ENCODE results near the gene ZG16B.

ZG16B gene

DNA sequence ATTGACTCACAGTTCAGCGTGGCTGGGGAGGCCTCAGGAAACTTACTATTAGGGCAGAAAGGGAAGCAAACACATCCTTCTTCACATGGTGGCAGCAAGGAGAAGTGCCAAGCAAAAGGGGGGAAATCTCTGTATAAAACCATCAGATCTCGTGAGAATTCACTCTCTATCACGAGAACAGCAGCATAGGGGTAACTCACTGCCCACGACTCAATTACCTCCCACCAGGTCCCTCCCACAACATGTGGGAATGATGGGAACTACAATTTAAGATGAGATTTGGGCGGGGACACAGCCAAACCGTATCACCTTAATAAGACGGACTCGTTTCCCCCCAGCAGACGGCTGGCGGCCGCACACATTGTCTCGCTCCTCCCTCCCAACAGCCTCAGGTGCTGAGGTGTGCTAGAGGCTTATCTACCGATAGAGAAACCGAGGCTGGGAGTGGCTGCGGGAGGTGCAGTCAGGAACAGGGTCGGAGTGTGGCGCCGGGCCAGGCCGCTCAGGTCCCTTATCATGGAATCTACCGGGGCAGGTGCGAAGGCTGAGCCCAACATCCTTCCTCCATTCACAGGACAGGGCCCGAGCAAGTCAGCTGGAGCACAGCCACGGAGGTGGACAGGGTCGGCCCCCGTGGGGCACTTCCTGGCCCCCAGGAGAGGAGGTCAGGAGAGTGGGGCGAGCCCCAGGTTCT, 4.9 kb upstream of the ZG16B start:
- DNase-seq (ENCODE audit: low spot score), result no peak

DNA sequence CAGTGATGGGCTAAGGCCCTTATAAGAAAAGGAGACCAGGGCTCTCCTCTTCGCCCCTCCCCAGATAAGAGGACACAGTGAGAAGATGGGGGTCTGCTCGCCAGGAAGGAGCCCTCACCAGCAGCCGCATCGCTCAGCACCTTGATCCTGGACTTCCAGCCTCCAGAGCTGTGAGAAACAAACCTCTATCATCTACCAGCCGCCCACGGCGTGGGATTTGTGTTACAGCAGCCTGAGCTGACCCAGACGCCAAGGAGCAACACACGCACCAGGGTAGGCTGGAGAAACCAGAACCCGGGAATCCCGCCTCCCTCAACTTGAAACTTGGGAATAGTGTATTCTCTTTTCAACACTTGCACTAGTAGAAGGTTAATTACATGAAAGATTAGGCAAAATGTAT, 4.2 kb upstream of the ZG16B start:
- DNase-seq (ENCODE audit: low spot score), result no peak

DNA sequence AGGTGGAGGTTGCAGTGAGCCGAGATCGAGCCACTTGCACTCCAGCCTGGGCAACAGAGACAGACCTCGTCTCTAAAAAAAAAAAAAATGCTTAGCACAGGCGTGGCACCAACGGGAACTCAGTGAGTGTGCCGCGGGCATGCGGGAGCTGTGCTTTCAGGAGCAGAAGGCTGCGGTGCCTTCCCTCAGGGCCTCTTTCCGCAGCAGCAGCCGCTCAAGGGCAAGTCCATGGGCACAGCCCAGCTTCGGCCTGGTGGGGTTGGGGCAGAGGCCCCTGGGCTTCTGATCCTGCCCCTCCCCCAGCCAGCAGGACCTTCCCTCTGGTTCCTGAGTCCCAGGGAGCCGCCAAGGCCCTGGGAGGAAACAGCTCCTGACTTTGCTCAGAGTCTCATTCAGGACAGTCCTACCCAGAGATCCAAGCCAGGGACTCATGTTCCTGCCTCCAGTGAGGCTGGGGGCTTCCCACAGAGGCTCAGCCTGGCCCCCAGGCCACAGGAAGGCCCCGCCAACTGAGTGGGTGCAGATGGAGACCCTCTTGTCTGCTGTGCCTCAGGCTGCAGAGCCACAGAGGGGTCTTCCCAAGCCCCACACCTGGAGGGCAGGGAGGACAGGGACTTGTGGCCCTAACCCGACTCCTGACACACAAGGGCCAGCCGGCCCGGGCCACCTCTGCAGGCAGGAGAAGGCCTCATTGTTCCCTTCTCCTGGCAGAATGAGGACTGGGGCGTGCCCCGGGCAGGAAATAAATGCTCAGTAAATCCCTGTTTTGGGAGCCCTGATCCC, 3.3 kb upstream of the ZG16B start:
- no peak for DNase-seq (ENCODE audit: low spot score)

DNA sequence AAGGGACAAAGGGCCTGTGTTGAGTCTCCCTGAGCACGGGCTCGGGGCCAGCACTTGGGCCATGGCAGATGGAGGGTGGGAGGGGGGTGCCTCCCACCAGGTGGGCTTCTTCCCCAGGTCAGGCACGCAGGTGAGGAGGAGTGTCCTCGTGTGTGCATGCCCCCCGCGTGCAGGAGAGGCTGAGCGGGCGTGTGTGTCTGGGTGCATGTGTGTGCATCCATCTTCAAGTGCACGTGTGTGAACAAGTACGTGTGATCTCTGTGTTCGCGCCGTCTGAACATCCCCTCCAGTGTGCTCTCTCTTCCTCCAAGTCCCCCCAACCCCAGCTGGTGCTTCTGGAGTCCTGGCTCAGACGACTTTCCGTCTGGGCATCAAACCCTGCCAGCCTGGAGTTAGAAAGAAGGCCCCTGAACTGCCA, 2.7 kb upstream of the ZG16B start:
- DNase-seq (ENCODE audit: low spot score), result no peak

DNA sequence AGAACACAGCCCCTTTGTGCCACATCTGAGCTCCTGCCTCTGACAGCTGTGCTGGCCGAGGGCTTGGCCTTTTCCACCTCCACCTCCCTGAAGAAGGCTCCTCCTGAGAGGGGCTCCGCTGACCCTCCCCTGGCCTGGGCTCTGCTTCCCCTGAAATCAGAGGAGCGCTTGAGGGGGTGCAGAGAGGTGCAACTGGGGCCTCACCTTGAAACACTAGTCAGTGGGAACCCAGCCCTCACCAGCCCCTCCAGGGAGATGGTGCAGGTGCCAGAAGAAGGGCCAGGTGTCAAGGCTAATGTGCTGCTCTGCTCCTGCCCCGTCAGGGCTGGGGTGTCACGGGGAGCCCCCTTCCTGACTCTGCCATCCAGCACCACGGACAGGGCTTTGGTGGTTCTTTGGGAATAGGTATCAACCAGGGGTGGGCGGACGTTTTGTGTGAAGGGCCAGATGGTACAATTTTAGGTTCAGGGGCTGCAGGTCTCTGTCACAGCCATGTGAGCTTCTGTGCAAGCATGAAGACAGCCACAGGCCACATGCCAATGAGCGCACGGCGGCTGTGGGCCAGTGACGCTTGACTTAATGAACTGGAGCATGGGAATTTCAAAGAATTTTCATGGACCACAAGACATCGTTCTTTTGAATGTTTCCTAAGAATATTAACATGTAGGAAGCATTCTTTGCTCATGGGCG, 2.1 kb upstream of the ZG16B start:
- DNase-seq (ENCODE audit: low spot score), result no peak

DNA sequence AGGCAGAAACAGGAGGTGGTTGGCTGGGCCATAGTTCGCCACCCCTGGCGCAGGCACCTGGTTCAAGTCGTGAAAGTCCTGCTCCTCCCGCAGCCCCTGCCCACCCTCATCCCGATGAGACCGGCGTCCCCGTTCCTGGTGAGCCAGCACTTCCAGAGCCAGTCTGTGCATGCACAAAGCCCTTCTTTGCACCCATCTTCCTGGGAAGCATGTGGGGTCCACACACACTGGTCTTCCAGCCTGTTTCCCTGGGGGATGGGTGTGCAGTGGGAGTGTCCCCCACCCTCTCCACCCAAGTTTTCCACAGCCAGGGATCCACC, 1.6 kb upstream of the ZG16B start:
- DNase-seq (ENCODE audit: low spot score), result no peak

DNA sequence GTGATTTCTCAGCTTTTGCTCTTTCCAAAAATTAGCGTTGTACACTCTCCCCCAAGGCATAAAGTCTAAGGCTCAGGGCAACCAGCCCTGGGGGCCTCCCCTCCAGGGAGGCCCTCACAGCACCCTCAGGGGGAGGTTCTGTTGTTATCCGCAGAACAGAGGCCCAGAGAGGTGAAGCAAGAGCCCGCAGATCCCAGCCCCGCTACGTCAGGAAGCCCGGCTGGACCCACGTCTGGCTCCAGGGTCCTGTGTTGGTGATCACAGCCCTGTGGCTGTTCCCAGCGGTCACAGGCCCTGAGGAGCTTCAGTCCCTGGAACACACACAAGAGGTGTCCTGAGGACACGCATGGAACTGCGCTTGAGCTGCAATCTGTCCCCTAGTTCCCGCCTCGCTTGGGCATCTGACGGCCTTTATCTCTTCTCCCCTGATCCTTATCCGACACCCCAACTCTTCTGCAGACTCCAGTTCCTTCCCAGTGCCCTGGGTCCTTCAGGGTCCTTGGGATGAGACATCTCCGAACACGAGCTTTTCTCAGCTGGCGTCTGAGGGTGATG, 1.1 kb upstream of the ZG16B start:
- DNase-seq (ENCODE audit: low spot score), result no peak

DNA sequence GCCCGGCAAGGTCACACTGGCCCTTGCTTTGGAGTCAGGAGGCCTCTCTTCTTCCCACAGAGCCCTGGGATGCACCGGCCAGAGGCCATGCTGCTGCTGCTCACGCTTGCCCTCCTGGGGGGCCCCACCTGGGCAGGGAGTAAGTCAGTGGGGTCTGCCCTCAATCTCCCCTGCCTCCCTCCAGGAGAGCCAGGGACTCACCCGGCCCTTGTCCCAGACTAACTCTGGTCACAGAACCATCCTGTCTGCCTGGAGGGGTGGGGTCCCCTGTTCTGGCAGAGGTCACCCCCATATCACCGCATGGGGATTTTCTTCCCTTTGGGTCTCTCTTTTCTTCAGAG, 222 bp downstream of the ZG16B start:
- DNase-seq (ENCODE audit: low spot score), result no peak

DNA sequence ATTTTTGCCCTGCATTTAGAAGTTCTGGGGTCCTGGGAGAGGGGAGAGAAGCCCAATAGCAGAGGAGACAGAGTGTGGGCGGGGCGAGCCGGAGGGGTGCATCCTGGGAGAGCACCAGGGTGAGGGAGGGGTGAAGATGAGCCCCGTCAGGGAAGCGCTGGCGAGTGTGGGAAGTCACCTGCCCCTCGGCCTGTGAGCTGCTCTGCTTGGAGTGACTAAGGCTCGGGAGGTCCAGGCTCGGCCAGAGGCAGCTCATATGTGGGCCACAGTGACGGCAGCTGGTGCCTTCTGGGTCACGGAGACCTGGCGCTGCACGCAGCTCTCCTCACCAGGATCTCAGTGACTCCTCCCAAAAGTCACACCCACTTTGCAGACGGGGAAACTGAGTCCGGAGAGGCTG, 1.1 kb downstream of the ZG16B start:
- DNase-seq (ENCODE audit: low spot score), result no peak

DNA sequence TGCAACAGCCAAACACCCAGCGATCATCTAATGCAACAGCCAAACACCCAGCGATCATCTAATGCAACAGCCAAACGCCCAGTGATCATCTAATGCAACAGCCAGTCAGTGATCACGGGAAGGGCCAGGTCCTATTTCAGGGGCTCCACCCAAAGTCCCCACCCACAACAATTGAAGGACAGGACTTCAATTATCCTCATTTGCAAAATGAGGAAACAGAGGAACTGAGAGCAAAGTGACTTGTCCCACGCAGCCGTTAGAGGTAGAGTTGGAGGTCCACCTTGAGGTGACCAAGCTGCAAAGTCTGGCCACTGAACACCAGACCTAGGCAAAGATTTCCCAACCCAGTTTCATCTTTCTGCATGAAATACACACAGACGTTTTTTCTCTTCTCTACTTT, 3.7 kb downstream of the ZG16B start:
- no peak for DNase-seq (ENCODE audit: low spot score)

DNA sequence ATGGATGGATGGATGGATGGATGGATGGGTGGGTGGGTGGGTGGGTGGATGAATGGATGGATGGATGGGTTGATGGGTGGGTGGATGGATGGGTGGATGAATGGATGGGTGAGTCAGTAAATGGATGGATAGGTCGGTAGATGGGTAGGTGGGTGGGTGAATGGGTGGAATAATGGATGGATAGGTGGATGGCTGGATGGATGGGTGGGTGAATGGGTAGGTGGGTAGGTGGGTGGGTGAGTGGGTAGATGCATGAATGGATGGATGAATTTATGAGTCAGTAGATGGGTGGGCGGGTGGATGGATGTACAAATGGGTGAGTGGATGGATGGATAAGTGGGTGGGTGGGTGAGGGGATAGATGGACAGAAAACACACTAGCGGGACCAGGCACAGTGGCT, 4.9 kb downstream of the ZG16B start:
- no peak for DNase-seq (ENCODE audit: low spot score)

DNA sequence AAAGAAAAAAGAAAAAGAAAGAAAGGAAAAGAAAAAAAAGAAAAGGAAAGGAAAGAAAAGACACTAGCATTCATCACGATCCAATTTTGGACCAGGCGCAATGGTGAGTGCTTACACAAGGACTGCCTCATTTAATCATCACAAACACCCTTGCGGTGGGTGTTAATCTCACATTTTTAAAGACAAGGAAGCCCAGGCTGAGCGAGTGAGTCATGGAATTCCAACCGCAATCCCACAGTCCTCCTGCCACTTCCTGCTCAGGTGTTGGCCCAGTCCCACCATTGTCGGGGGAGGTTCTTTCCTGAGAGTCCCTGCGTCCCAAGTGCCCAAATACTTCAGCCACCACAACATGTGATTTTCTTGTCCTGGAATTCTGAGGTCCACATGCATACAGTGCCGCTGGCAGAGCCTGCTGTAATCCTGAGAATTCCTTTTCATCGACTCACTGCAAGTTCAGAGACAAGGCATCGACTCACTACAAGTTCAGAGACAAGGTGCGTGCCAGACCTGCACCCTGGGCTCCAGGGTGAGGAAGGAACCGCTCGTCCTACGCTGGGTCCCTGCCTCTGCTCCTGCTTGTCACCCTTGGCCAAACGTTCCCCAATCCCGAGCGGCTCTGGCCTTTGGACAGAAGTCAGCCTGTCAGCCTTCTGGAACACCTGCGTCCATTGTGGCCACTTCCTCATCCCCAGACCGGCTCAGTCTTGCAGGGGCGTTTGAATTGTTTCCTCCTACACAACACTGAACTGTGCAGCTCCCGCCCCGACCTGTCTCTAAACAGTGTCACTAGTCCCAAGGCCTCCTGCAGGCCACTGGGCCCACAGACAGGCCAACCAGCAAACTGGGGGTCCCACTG, 5.8 kb downstream of the ZG16B start:
- DNase-seq (ENCODE audit: low spot score), result peak; percentile 94

DNA sequence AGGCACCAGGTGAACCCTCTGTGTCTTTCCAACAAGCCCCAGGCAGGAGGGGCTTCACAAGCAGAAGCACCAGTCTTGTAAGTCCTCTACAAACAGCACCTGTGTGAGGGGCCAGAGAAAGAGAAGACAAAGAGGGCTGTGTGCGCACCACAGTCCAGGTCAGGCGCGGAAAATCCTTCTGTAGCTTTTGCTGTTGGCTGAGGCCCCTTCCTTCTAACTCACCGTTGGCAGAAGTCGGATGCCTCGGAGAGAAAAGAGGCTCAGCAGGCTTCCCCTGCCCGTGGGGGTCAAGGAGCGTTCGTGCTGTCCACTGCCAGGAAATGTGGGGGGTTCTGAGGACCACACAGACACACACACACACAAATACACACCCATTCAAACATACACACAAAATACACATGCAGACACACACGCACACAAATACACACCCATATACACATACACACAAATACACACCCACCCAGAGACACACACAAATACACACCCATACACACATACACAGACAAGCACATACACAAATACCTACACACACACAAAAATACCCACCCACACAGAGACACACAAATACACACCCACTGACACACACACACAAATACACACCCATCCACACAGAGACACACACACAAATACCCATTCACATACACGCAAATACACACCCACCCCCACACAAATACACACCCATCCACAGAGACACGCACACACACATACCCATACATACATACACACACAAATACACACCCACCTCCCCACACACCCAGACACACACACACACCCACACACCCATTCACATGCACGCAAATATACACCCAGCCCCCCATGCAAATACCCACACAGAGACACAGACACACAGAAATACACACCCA, 6.8 kb downstream of the ZG16B start:
- no peak for DNase-seq (ENCODE audit: low spot score)

DNA sequence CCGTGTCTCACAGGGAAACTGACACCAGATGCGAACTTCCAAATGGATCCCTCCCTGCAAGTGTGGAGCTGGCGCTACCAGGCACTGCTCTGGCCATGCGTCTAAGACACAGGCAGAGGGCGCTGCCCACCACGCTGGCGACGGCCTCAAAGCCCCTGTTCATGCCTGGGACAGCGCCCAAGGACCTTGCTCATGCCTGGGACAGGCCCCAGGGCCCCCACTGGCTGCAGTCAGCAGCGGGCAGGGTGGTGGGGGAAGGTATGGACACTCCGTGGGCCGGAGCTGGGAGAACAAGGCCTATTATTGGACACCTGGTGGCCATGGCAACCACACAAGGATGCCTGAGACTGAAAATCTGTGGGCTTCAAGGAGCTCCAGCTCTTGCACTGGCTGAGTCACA, 8.8 kb downstream of the ZG16B start:
- peak; percentile 89 for DNase-seq (ENCODE audit: low spot score)

DNA sequence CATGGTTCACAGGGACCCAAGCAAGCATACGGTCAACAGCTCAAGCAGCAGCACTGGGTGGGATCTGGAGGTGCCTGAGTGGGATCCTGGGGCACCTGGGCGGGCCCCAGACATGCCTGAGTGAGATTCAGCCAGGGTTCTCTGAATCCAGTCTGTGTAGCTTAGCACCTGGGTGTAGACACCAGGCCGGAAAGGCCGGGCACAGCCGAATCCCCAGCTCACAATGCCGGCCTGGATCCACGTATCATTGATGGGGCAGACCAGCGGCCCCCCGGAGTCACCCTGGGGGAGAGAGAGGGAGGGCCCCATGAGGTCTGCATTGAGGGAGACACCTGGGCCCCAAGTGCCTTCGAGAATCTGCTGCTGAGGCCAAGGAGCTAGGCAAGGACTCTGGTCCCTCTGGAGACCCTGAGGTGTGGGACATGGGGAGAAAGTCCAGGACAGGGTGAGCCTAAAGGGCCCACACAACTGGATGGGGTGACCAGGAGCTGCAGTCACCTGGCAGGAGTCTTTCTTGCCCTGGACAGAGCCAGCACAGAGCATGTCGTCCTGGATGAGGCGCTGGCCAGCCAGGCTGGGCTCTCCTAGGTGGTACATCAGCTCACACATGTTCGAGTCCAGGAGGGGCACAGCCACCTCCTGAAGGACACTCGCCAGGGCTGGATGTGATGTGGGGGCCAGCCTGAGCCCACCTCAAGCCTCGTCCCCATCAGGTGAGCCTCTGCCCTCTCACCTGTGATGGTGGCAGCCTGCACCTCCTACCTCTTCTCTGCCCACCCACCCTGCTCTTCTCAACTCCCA, 9.7 kb downstream of the ZG16B start:
- DNase-seq (ENCODE audit: low spot score), result no peak

DNA sequence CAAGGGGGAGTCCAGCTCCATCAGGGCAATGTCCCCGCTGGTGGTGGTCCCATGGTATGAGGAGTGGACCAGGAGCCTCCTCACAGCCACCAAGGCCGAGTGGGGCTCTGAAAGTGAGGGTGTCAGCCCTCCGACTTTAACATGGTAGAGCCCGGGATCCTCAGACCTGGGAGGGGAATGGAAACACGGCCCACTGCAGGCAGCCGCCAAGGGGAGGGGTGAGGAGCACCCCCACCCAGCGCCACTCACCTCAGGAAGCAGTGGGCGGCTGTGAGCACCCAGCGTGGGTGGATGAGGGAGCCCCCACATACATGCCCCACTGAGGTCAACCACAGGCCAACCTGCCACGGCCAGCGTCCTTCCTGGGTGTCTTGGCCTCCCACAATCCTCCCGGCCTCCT, 10.8 kb downstream of the ZG16B start:
- no peak for DNase-seq (ENCODE audit: low spot score)

DNA sequence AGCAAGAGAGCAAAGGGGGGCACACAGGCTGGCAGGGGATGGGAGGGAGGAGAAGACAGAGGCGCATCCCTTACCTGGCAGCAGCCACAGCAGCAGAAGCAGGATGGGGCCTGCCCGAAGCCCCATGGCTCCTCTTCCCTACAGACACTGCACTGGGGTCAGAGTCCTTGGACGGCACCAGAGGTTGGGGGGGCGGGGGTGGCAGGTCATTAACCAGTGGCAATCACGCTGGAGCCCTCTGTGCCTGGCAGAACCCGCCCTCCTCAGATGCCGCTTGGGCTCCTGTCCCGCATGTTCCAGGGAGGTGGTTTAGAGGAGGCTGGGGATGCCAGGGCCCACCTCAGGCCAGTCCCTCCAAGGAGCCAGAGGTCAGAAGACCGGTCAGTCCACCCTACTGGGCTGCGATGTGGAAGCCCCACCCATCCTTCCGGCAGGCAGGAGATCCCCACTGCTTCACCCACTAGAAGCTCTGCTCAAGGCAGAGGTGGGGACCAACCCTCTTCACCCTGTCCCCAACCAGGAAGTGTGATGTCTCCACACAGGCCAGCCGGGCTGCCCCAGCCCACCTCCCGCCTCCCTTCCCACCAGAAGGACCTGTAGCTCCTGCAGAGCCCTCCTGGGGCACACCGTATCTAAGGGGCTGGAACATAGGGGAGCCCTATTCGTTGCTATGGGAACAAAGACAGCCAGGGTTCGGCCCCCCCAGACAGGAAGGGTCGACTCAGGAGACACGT, 11.7 kb downstream of the ZG16B start:
- DNase-seq (ENCODE audit: low spot score), result no peak

DNA sequence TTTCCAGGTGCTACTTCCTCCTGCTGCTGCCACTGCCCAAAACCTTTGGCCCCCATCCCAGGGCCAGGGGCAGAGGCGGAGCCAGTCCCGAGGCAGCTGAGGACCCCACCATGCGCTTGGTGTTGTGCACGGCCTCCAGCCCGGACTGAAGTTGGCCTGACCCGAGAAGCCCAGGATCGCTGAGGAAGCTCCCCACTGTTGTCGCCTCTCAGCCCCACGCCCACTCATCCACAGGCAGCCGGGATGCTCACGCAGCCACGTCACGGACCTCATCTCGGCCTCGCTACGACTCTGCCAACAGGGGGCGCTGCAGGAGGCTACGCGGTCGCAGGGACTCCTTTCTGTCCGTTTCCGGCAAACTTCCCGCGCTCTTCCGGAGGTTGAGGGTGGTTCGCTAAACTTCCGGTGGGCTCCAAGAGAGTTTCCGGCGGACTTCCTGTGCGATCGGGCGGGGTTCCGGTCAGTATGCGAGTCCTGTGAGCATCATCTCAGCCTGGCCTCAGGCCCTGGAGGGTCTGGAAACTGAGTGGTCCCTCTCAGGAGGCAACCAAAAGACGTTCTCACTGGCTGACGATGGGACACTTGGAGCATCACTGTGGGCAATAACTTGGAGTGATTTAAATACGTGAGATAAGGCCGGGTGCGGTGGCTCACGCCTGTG, 12.4 kb downstream of the ZG16B start:
- peak; percentile 53 for DNase-seq (ENCODE audit: low spot score)

DNA sequence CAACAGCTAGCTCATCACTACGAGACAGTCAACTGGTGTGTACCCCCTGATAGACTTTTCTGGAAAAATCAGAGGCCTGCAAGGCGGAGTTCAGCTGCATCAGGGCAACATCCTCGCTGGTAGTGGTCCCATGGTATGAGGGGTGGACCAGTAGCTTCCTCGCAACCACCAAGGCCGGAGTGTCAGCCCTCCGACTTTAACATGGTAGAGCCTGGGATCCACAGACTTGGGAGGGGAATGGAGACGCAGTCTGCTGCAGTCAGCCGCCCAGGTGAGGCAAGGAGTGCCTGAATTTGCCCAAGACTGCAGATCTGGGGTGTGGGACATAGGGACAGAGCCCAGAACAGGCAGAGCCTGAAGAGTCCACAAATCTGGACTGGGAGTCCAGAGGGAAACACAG, 13.4 kb downstream of the ZG16B start:
- no peak for DNase-seq (ENCODE audit: low spot score)
